ENCODE results near the gene PRKAA1. TPM values are rescaled to one million over a fixed set of nuclear protein-coding genes. Genes with fewer than 3 reads are reported as not detected.
"Not testable (repeated sequence)": the region's sequence is repeated elsewhere in the genome, so short reads cannot be mapped to it uniquely, and the experiment has no call there.

PRKAA1 gene
- total RNA-seq, 1 experiment from 2014 or later, result 28.8 TPM

DNA sequence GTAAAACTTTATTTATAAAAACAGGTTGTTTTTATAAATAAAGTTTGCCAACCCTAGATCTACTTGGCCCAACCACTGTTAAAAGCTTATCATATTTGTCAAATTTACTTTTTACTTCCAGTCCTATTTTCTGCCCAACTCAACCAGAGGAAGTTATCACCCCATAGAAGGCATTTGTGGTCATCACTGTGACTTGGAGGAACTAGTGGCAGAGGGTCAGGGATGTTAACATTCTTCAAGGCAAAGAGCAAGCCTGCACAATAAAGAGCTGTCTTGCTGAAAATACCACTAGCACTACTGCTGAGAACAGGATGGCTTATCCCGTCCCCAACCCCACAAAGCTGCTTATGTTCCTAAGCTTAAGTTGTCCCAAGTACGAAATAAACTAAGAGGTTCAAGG, 64.7 kb downstream of the PRKAA1 start:
- H3K4me1 ChIP-seq (ENCODE audit: insufficient read depth, low read length), result no peaks in the 10 kb centered on the region
- Mint-ChIP-seq H3K4me3 (no peak overlapping the region), H3K4me1 (no peaks in the 10 kb centered on the region), H3K36me3 (ENCODE audit: insufficient read depth in 1 of 3, low read depth in 3 of 3) (no peaks in the 10 kb centered on the region), H3K27me3 (ENCODE audit: low read depth) (no peaks in the 10 kb centered on the region), H3K27ac (no peak overlapping the region), H3K9me3 (no peaks in the 10 kb centered on the region)
- no peak overlapping the region for H2BK12ac ChIP-seq (ENCODE audit: insufficient read length, low read depth, low read length)
- TF ChIP-seq, protein P1, sequence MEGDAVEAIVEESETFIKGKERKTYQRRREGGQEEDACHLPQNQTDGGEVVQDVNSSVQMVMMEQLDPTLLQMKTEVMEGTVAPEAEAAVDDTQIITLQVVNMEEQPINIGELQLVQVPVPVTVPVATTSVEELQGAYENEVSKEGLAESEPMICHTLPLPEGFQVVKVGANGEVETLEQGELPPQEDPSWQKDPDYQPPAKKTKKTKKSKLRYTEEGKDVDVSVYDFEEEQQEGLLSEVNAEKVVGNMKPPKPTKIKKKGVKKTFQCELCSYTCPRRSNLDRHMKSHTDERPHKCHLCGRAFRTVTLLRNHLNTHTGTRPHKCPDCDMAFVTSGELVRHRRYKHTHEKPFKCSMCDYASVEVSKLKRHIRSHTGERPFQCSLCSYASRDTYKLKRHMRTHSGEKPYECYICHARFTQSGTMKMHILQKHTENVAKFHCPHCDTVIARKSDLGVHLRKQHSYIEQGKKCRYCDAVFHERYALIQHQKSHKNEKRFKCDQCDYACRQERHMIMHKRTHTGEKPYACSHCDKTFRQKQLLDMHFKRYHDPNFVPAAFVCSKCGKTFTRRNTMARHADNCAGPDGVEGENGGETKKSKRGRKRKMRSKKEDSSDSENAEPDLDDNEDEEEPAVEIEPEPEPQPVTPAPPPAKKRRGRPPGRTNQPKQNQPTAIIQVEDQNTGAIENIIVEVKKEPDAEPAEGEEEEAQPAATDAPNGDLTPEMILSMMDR (conservative IDR thresholded peaks at IDR 0.05), result no peak
- H3K79me2 ChIP-seq (ENCODE audit: insufficient read depth, low read length), result 0 out of 2 replicates have a peak, but pooled peaks cover 1% of the 10 kb centered on the region
- WGBS (ENCODE audit: extremely low coverage, insufficient read length, low lambda C conversion rate), result no CpG with 5 or more reads among the region's 2 CpGs
- no peaks in the 10 kb centered on the region for H4K20me1 ChIP-seq (ENCODE audit: control insufficient read depth, insufficient read depth, insufficient read length)
- no peaks in the 10 kb centered on the region for H3K23me2 ChIP-seq (ENCODE audit: insufficient read length, low read depth, low read length, poor library complexity, severe bottlenecking)
- H2BK120ac ChIP-seq (ENCODE audit: low read depth, low read length, poor library complexity, severe bottlenecking), result no peak overlapping the region
- no peak overlapping the region for H2BK15ac ChIP-seq (ENCODE audit: low read depth, low read length)
- H4K8ac ChIP-seq (replicated peaks; ENCODE audit: insufficient read length, low read depth, low read length), result no peak overlapping the region
- H3K4me2 ChIP-seq (ENCODE audit: insufficient read depth, insufficient read length, low read length), result no peak overlapping the region
- no peak overlapping the region for H3K9ac ChIP-seq (ENCODE audit: extremely low read depth, insufficient read length, low read length)
- H3K23ac ChIP-seq (ENCODE audit: insufficient read length, low read depth, low read length), result no peak overlapping the region
- no peaks in the 10 kb centered on the region for H3K9me3 ChIP-seq (ENCODE audit: control insufficient read depth, low read depth, low read length)
- H3K4ac ChIP-seq (ENCODE audit: low read depth, low read length), result no peak overlapping the region
- H3K27ac ChIP-seq (ENCODE audit: insufficient read length, low read depth, low read length), result no peak overlapping the region
- H3K56ac ChIP-seq (ENCODE audit: insufficient read length, low read depth, low read length), result no peak overlapping the region
- no peak overlapping the region for H2BK20ac ChIP-seq (ENCODE audit: low read depth, low read length, poor library complexity, severe bottlenecking)
- no peak overlapping the region for H3T11ph ChIP-seq (ENCODE audit: low read length)
- no peak overlapping the region for H4K91ac ChIP-seq (ENCODE audit: insufficient read length, low read depth, low read length)
- H2AK5ac ChIP-seq (ENCODE audit: insufficient read length, low read length), result no peak overlapping the region
- H3K79me1 ChIP-seq (ENCODE audit: insufficient read depth, low read depth, low read length, poor library complexity, severe bottlenecking), result no peaks in the 10 kb centered on the region
- no peak overlapping the region for H3K18ac ChIP-seq (ENCODE audit: insufficient read length, low read depth, low read length)
- no peaks in the 10 kb centered on the region for H3K27me3 ChIP-seq (ENCODE audit: insufficient read depth, low read length)
- H2BK5ac ChIP-seq (ENCODE audit: insufficient read length, low read length), result no peak overlapping the region
- DNase-seq, result no peak
- H4K5ac ChIP-seq (ENCODE audit: insufficient read length, low read depth, low read length), result no peak overlapping the region
- no peak overlapping the region for H2AFZ ChIP-seq (ENCODE audit: low read length)
- H3K14ac ChIP-seq (ENCODE audit: insufficient read depth, low read length), result no peak overlapping the region

DNA sequence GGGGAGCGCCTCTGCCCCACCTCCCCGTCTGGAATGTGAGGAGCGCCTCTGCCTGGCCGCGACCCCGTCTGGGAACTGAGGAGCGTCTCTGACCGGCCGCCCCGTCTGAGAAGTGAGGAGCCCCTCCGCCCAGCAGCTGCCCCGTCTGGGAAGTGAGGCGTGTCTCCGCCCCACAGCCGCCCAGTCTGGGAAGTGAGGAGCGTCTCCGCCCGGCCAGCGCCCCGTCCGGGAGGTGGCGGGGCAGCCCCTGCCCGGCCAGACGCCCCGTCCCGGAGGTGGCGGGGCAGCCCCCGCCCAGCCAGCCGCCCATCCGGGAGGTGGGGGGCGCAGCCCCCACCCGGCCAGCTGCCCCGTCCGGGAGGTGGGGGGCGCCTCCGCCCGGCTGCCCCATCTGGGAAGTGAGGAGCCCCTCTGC, 75.7 kb downstream of the PRKAA1 start:
- H3K14ac ChIP-seq (ENCODE audit: insufficient read depth, low read length); H4K20me1 ChIP-seq (ENCODE audit: control insufficient read depth, insufficient read depth, insufficient read length); H4K8ac ChIP-seq (replicated peaks; ENCODE audit: insufficient read length, low read depth, low read length); H3K27ac Mint-ChIP-seq; H3K23ac ChIP-seq (ENCODE audit: insufficient read length, low read depth, low read length); H3K4me3 Mint-ChIP-seq; H2BK20ac ChIP-seq (ENCODE audit: low read depth, low read length, poor library complexity, severe bottlenecking); H3K56ac ChIP-seq (ENCODE audit: insufficient read length, low read depth, low read length); H2AFZ ChIP-seq (ENCODE audit: low read length); H3T11ph ChIP-seq (ENCODE audit: low read length); H2BK120ac ChIP-seq (ENCODE audit: low read depth, low read length, poor library complexity, severe bottlenecking); H4K91ac ChIP-seq (ENCODE audit: insufficient read length, low read depth, low read length); H3K4me1 Mint-ChIP-seq; H3K79me1 ChIP-seq (ENCODE audit: insufficient read depth, low read depth, low read length, poor library complexity, severe bottlenecking); H3K4me2 ChIP-seq (ENCODE audit: insufficient read depth, insufficient read length, low read length); H2AK5ac ChIP-seq (ENCODE audit: insufficient read length, low read length); H3K27ac ChIP-seq (ENCODE audit: insufficient read length, low read depth, low read length); H3K9me3 ChIP-seq (ENCODE audit: control insufficient read depth, low read depth, low read length); DNase-seq; H3K9ac ChIP-seq (ENCODE audit: extremely low read depth, insufficient read length, low read length); H3K23me2 ChIP-seq (ENCODE audit: insufficient read length, low read depth, low read length, poor library complexity, severe bottlenecking); H3K27me3 Mint-ChIP-seq (ENCODE audit: low read depth); H2BK12ac ChIP-seq (ENCODE audit: insufficient read length, low read depth, low read length); H4K5ac ChIP-seq (ENCODE audit: insufficient read length, low read depth, low read length); H3K27me3 ChIP-seq (ENCODE audit: insufficient read depth, low read length); H3K4me1 ChIP-seq (ENCODE audit: insufficient read depth, low read length); H2BK15ac ChIP-seq (ENCODE audit: low read depth, low read length); H3K18ac ChIP-seq (ENCODE audit: insufficient read length, low read depth, low read length); H3K4ac ChIP-seq (ENCODE audit: low read depth, low read length); H3K79me2 ChIP-seq (ENCODE audit: insufficient read depth, low read length); H2BK5ac ChIP-seq (ENCODE audit: insufficient read length, low read length): not testable (repeated sequence)
- WGBS (ENCODE audit: extremely low coverage, insufficient read length, low lambda C conversion rate), result no CpG with 5 or more reads among the region's 37 CpGs
- Mint-ChIP-seq H3K36me3 (ENCODE audit: insufficient read depth in 1 of 3, low read depth in 3 of 3) (peaks cover 31 to 50% (median 46%) of the 10 kb centered on the region in 3 experiments), H3K9me3 (peaks cover 25 to 27% of the 10 kb centered on the region in 2 experiments)
